Endothelial cell of umbilical vein (primary cell): Measurements from ENCODE around the gene TNKS1BP1. TPM values are rescaled to one million over a fixed set of nuclear protein-coding genes. Genes with fewer than 3 reads are reported as not detected.

Source experiments
- BruUV-seq: library from RNA; stranded (reverse); fragments of 400-500 nt; replicated peaks from 2 replicates; lab custom pipeline; 2021; lab: Mats Ljungman, UMichigan
- CTCF ChIA-PET: fragments of 300-600, 350-600 bp; sonication (Branson Sonifier 250); formaldehyde crosslinking; loops from one replicate; lab custom pipeline; 2021; ENCODE audit warnings: antibody characterized with exemption, inconsistent platforms; lab: Charles Lee
- POLR2A ChIA-PET: fragments of 300-600, 350-600 bp; sonication (Branson Sonifier 250); formaldehyde crosslinking; loops from one replicate; lab custom pipeline; 2021; ENCODE audit warnings: antibody characterized with exemption, inconsistent platforms; lab: Charles Lee
- DNase-seq: peaks from one replicate; pipeline ENCODE4 v3.0.0-alpha.2; 2011; ENCODE audit warnings: low read depth, low spot score
- FAIRE-seq: peaks from 2 replicates; lab custom pipeline; 2011; peaks lifted over from hg19 to GRCh38; lab: Jason Lieb, UNC
- H2AFZ ChIP-seq: 2 replicates; pipeline ENCODE4 v1.6.0; 2012; ENCODE audit warnings: low read depth, low read length, control low read depth, inconsistent platforms
- H3K27ac ChIP-seq: 2 replicates; pipeline ENCODE4 v1.5.1; 2011; ENCODE audit warnings: low read depth, mild to moderate bottlenecking, control low read depth, low read length, moderate library complexity; ENCODE audit not compliant: insufficient read depth
- H3K27me3 ChIP-seq, 2 experiments: 2 replicates each; pipeline versions ENCODE4 v1.6.0 to v1.6.1; 2011; ENCODE audit warnings: low read length in 2 of 2, mixed read lengths in 1 of 2; ENCODE audit not compliant: control insufficient read depth in 2 of 2, insufficient read depth in 2 of 2
- H3K36me3 ChIP-seq, 2 experiments: 2 replicates in 1 of 2; 3 replicates in 1 of 2; pipeline ENCODE4 v1.5.1; 2011; ENCODE audit warnings: low read length in 2 of 2, mild to moderate bottlenecking in 1 of 2, moderate library complexity in 1 of 2; ENCODE audit not compliant: control insufficient read depth in 2 of 2, insufficient read depth in 2 of 2; ENCODE audit errors: extremely low read depth in 1 of 2
- H3K4me1 ChIP-seq: 3 replicates; pipeline ENCODE4 v1.5.1; 2011; ENCODE audit warnings: mild to moderate bottlenecking, low read length; ENCODE audit not compliant: control insufficient read depth, insufficient read depth; ENCODE audit errors: extremely low read depth
- H3K4me2 ChIP-seq: 2 replicates; pipeline ENCODE4 v1.6.1; 2011; ENCODE audit warnings: low read length, control low read depth, mixed read lengths; ENCODE audit not compliant: insufficient read depth
- H3K4me3 ChIP-seq, 3 experiments: fragments of 200-600 bp in 1 of 3; sonication (generic), shearing (Covaris generic) in 1 of 3; replicated peaks in 1 of 3; 2 replicates each; pipeline ENCODE4 v1.5.1; 2011 to 2016; ENCODE audit warnings: control low read depth in 3 of 3, low read length in 3 of 3, mild to moderate bottlenecking in 2 of 3, inconsistent platforms in 1 of 3, low read depth in 1 of 3, moderate library complexity in 1 of 3; ENCODE audit not compliant: insufficient read depth in 1 of 3
- H3K79me2 ChIP-seq: 2 replicates; pipeline ENCODE4 v1.6.0; 2012; ENCODE audit warnings: low read length, inconsistent platforms; ENCODE audit not compliant: control insufficient read depth, insufficient read depth
- H3K9ac ChIP-seq: replicated peaks from 2 replicates; pipeline ENCODE3; 2011; ENCODE audit warnings: low read length, control low read depth; ENCODE audit not compliant: insufficient read depth; ENCODE audit errors: extremely low read depth
- H3K9me1 ChIP-seq: replicated peaks from 3 replicates; pipeline ENCODE4 v1.6.0; 2011; ENCODE audit warnings: mild to moderate bottlenecking, low read length; ENCODE audit not compliant: control insufficient read depth, insufficient read depth; ENCODE audit errors: extremely low read depth
- H3K9me3 ChIP-seq: replicated peaks from 2 replicates; pipeline ENCODE4 v1.5.1; 2012; ENCODE audit warnings: low read length, inconsistent platforms; ENCODE audit not compliant: control insufficient read depth, insufficient read depth
- H4K20me1 ChIP-seq: replicated peaks from 2 replicates; pipeline ENCODE3; 2011; ENCODE audit warnings: mild to moderate bottlenecking, low read length; ENCODE audit not compliant: control insufficient read depth, insufficient read depth; ENCODE audit errors: extremely low read depth
- EZH2 ChIP-seq: IDR thresholded peaks from 2 replicates; pipeline ENCODE4 v1.6.1; 2012; ENCODE audit warnings: borderline replicate concordance, low read depth, mild to moderate bottlenecking, moderate library complexity, low read length, inconsistent platforms; ENCODE audit not compliant: severe bottlenecking
- FOS ChIP-seq: IDR thresholded peaks from 2 replicates; pipeline ENCODE4 v1.6.1; 2011; ENCODE audit warnings: mild to moderate bottlenecking, low read length, moderate library complexity, borderline replicate concordance; ENCODE audit not compliant: insufficient read depth
- GATA2 ChIP-seq: IDR thresholded peaks from 2 replicates; pipeline ENCODE4 v1.7.0; 2011; ENCODE audit warnings: low read depth, mild to moderate bottlenecking, moderate library complexity, mixed read lengths, low read length; ENCODE audit not compliant: insufficient read length, insufficient read depth
- JUN ChIP-seq: IDR thresholded peaks from 2 replicates; pipeline ENCODE4 v1.6.1; 2011; ENCODE audit warnings: borderline replicate concordance, low read depth; ENCODE audit not compliant: insufficient read length, insufficient read depth
- MYC ChIP-seq: IDR thresholded peaks from one replicate; pipeline ENCODE4 v1.6.1; 2011; ENCODE audit warnings: mild to moderate bottlenecking, low read depth, low read length
- POLR2A ChIP-seq: IDR thresholded peaks from 2 replicates; pipeline ENCODE4 v1.6.1; 2012; ENCODE audit warnings: low read depth, mild to moderate bottlenecking, control low read depth, low read length
- POLR2AphosphoS5 ChIP-seq: IDR thresholded peaks from 2 replicates; pipeline ENCODE4 v1.6.1; 2012; ENCODE audit warnings: low read depth, mild to moderate bottlenecking, control low read depth, low read length, moderate library complexity; ENCODE audit not compliant: insufficient read depth
- dilution Hi-C: fragments of 300-500 bp; cut with MboI; formaldehyde crosslinking; loops from one replicate; pipeline ENCODE4 v1.15.0; 2019; ENCODE audit warnings: low sequenced_read_pairs; ENCODE audit not compliant: extremely low pct_ligation_motif_present
- intact Hi-C: fragments of 100-400 bp; cut with micrococcal nuclease; formaldehyde crosslinking; loops from one replicate; pipeline ENCODE4 v1.10.0; 2022
- polyA plus RNA-seq, 4 experiments: library from polyadenylated mRNA; depleted of rRNA in 3 of 4; stranded (reverse) in 3 of 4; unstranded in 1 of 4; fragments of >200 nt; gene quantifications; 2 replicates each; pipeline versions ENCODE4 v1.2.1 to v1.2.3, GENCODE V29; 2011 to 2012; ENCODE audit warnings: missing spikeins in 1 of 4
- total RNA-seq: library from RNA; stranded (reverse); gene quantifications from 2 replicates; pipeline ENCODE4 v1.2.3, GENCODE V29; 2021
- TF ChIP-seq, protein P1 (sequence below): IDR thresholded peaks from 2 replicates; pipeline ENCODE4 v1.6.1; 2011; ENCODE audit not compliant: insufficient read depth, insufficient read length
- TF ChIP-seq, protein P2 (sequence below), 2 donors: IDR thresholded peaks; 1 replicate in 1 of 2; 2 replicates in 1 of 2; pipeline ENCODE4 v1.5.1; 2011; ENCODE audit warnings: low read length in 2 of 2, mild to moderate bottlenecking in 2 of 2, moderate library complexity in 2 of 2, control low read depth in 1 of 2, inconsistent platforms in 1 of 2, low read depth in 1 of 2; ENCODE audit not compliant: insufficient read depth in 1 of 2; ENCODE audit errors: extremely low read depth in 1 of 2

TNKS1BP1 gene
- total and polyA plus RNA-seq, 2 donors (not counting 3 experiments of a cell fraction or from before 2014, with no cell fraction given) = 54.6 to 111 TPM

DNA sequence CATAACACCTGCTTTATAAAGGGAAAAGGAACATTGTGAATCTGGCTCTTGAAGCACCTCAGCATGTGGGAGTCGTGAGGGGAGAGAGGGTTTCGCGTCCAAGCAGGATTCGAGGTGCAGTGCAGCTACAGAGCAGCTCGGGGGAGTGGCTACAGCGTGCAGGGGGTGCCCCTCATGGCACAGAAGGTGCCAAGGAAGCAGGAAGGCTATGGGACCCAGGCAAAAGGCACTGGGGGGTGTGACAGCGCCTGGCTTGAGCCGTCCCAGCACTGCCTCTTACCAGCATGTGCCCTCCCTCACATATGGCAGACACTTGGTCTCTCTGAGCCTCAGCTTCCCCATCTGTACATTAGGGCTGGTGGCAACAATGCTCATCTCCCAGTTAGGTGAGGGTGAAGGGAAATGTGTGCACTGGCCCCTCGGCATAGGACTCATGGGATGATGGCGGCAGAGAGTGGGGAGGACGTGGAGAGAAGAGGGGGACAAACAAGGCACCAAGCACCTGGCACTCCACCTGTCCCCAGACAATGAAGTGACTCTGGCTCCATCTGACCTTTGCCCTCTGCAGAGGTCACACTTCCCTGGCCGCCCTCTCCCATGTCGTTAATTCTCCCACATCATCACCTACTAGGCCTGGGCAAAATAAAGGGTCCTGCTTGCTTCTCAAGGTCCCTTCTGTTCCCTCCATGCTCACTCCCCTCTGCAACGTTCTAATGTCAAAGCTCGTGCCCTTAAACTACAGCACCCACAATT, 10.4 kb downstream of the TNKS1BP1 start:
- Histone ChIP-seq H2AFZ (no peak overlapping the region), H3K4me2 (no peak overlapping the region), H3K27me3 (no peaks in the 10 kb centered on the region), H3K36me3 (peaks cover 14 to 48% of the 10 kb centered on the region in 2 experiments), H3K4me3 (no peak overlapping the region), H3K9me3 (no peaks in the 10 kb centered on the region), H4K20me1 (no peaks in the 10 kb centered on the region), H3K4me1 (peaks cover 13% of the 10 kb centered on the region), H3K9ac (no peak overlapping the region), H3K27ac (no peak overlapping the region), H3K79me2 (peaks cover 13% of the 10 kb centered on the region), H3K9me1 (no peaks in the 10 kb centered on the region)
- FAIRE-seq (no peak), DNase-seq (no peak)
- BruUV-seq = no TSS peak
- CTCF ChIA-PET = interaction anchor here (2.6 kb wide), 1 partner anchor 10 kb away, joined by 6 read pairs; the partner anchor contains the start of gene TNKS1BP1
- dilution Hi-C loops (no loop called here), intact Hi-C loops (loop anchor here (10.0 kb wide), 1 partner anchor 1260 kb away; the partner anchor contains the start of genes LPXN and ZFP91)
- POLR2A ChIA-PET = no interaction called here
- TF ChIP-seq, protein P1, sequence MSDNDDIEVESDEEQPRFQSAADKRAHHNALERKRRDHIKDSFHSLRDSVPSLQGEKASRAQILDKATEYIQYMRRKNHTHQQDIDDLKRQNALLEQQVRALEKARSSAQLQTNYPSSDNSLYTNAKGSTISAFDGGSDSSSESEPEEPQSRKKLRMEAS = no peak
- TF ChIP-seq FOS (no peak), GATA2 (no peak), JUN (no peak), POLR2AphosphoS5 (no peak), EZH2 (no peak), POLR2A (no peak), MYC (no peak)
- TF ChIP-seq, protein P2, sequence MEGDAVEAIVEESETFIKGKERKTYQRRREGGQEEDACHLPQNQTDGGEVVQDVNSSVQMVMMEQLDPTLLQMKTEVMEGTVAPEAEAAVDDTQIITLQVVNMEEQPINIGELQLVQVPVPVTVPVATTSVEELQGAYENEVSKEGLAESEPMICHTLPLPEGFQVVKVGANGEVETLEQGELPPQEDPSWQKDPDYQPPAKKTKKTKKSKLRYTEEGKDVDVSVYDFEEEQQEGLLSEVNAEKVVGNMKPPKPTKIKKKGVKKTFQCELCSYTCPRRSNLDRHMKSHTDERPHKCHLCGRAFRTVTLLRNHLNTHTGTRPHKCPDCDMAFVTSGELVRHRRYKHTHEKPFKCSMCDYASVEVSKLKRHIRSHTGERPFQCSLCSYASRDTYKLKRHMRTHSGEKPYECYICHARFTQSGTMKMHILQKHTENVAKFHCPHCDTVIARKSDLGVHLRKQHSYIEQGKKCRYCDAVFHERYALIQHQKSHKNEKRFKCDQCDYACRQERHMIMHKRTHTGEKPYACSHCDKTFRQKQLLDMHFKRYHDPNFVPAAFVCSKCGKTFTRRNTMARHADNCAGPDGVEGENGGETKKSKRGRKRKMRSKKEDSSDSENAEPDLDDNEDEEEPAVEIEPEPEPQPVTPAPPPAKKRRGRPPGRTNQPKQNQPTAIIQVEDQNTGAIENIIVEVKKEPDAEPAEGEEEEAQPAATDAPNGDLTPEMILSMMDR (IDR thresholded peaks at IDR 0.05; ENCODE audit: extremely low read depth in 1 of 2, insufficient read depth in 1 of 2, low read depth in 1 of 2, low read length in 2 of 2) = no peak
